Left ventricle myocardium inferior (tissue), 1 donor: Measurements from ENCODE around the gene SLC22A15. TPM values are rescaled to one million over a fixed set of nuclear protein-coding genes. Genes with fewer than 3 reads are reported as not detected.
A peak's percentile ranks its signal among the peaks of the same experiment; 100 is the strongest.

Experiments used
- DNase-seq: peaks from one replicate; pipeline ENCODE4 v3.0.0-alpha.2; 2020
- H3K27ac ChIP-seq: fragments of 200-600 bp; replicated peaks from 2 replicates; pipeline ENCODE4 v1.8.0; 2021
- H3K27me3 ChIP-seq: fragments of 200-600 bp; 2 replicates; pipeline ENCODE4 v1.8.0; 2021; ENCODE audit warnings: low read depth
- H3K36me3 ChIP-seq: fragments of 200-600 bp; 2 replicates; pipeline ENCODE4 v1.8.0; 2021
- H3K4me1 ChIP-seq: fragments of 200-600 bp; 2 replicates; pipeline ENCODE4 v1.8.0; 2021
- H3K4me3 ChIP-seq: fragments of 200-600 bp; 2 replicates; pipeline ENCODE4 v1.8.0; 2021; ENCODE audit warnings: mild to moderate bottlenecking, moderate library complexity
- H3K9me3 ChIP-seq: fragments of 200-600 bp; replicated peaks from 2 replicates; pipeline ENCODE4 v1.8.0; 2021
- CTCF ChIP-seq: fragments of 200-600 bp; IDR thresholded peaks from 2 replicates; pipeline ENCODE4 v1.8.0; 2021; ENCODE audit warnings: antibody characterized with exemption, mild to moderate bottlenecking, borderline replicate concordance
- intact Hi-C: fragments of 100-400 bp; cut with micrococcal nuclease; formaldehyde crosslinking; loops from one replicate; pipeline ENCODE4 v1.11.0; 2022
- total RNA-seq: library from RNA; stranded (reverse); fragmentation: NEBNext Ultra II Directional; extraction: Animal tissue kit (Norgen Biotek cat#: 25700); gene quantifications from one replicate; pipeline ENCODE4 v1.2.1, GENCODE V29; 2021
- donor health status: DM: no; HTN: yes; CAD: no; lungs with severe emphysema.

The SLC22A15 gene
- total RNA-seq, 1 donor from 2014 or later = 8.4 TPM

- Histone ChIP-seq H3K4me3 (no peak overlapping the region), H3K27ac (no peak overlapping the region), H3K4me1 (peaks cover 2% of the 10 kb centered on the region), H3K36me3 (no peaks in the 10 kb centered on the region), H3K9me3 (no peaks in the 10 kb centered on the region), H3K27me3 (no peaks in the 10 kb centered on the region)
- TF ChIP-seq CTCF = no peak
- no peak for DNase-seq
- intact Hi-C loops = no loop called here
These were observed 129.7 kb downstream of the SLC22A15 start for GRCh38 chr1:116105996-116106395.

GRCh38 chr1:116106646-116107045 is 130.3 kb downstream of the SLC22A15 start:
- Histone ChIP-seq H3K36me3 (no peaks in the 10 kb centered on the region), H3K4me1 (peaks cover 4% of the 10 kb centered on the region)
- TF ChIP-seq CTCF = no peak

GRCh38 chr1:116107371-116107770 is 131.1 kb downstream of the SLC22A15 start:
- Histone ChIP-seq H3K9me3 (no peaks in the 10 kb centered on the region), H3K4me3 (no peak overlapping the region), H3K4me1 (peaks cover 4% of the 10 kb centered on the region), H3K27ac (no peak overlapping the region), H3K36me3 (no peaks in the 10 kb centered on the region), H3K27me3 (no peaks in the 10 kb centered on the region)
- DNase-seq = no peak
- intact Hi-C loops = no loop called here
- no peak for TF ChIP-seq CTCF

More at GRCh38 chr1:116106646-116107045, 130.3 kb downstream of the SLC22A15 start:
- intact Hi-C loops = no loop called here
- Histone ChIP-seq H3K4me3 (no peak overlapping the region), H3K9me3 (no peaks in the 10 kb centered on the region), H3K27me3 (no peaks in the 10 kb centered on the region), H3K27ac (no peak overlapping the region)
- no peak for DNase-seq

GRCh38 chr1:116110567-116111523 is 134.5 kb downstream of the SLC22A15 start, which contains the start of gene MAB21L3:
Gene MAB21L3, plus strand, starts transcription at chr1:116111399. Its CDS starts 1,217 bp downstream, at chr1:116112616.
- Histone ChIP-seq H3K27ac (no peak within 1 kb of the TSS), H3K4me1 (peaks cover 4% of the 10 kb centered on the region), H3K36me3 (no peaks in the 10 kb centered on the region), H3K9me3 (no peaks in the 10 kb centered on the region), H3K27me3 (no peaks in the 10 kb centered on the region), H3K4me3 (peak within 1 kb of the TSS; percentile 9)
- TF ChIP-seq CTCF = no peak
- intact Hi-C loops = no loop called here
- DNase-seq = no peak

GRCh38 chr1:116111524-116112021 is 135.3 kb downstream of the SLC22A15 start:
- Histone ChIP-seq H3K4me3 (no peak overlapping the region), H3K27ac (no peak overlapping the region), H3K36me3 (no peaks in the 10 kb centered on the region), H3K27me3 (no peaks in the 10 kb centered on the region), H3K9me3 (no peaks in the 10 kb centered on the region), H3K4me1 (peaks cover 4% of the 10 kb centered on the region)
- no peak for TF ChIP-seq CTCF
- no peak for DNase-seq
- intact Hi-C loops = no loop called here
